ENCODE results near the gene HOXB8. TPM values are rescaled to one million over a fixed set of nuclear protein-coding genes. Genes with fewer than 3 reads are reported as not detected.

HOXB8 gene
- total RNA-seq, 3 donors from 2014 or later, result 0.59 to 4.6 (median 4.6) TPM

DNA sequence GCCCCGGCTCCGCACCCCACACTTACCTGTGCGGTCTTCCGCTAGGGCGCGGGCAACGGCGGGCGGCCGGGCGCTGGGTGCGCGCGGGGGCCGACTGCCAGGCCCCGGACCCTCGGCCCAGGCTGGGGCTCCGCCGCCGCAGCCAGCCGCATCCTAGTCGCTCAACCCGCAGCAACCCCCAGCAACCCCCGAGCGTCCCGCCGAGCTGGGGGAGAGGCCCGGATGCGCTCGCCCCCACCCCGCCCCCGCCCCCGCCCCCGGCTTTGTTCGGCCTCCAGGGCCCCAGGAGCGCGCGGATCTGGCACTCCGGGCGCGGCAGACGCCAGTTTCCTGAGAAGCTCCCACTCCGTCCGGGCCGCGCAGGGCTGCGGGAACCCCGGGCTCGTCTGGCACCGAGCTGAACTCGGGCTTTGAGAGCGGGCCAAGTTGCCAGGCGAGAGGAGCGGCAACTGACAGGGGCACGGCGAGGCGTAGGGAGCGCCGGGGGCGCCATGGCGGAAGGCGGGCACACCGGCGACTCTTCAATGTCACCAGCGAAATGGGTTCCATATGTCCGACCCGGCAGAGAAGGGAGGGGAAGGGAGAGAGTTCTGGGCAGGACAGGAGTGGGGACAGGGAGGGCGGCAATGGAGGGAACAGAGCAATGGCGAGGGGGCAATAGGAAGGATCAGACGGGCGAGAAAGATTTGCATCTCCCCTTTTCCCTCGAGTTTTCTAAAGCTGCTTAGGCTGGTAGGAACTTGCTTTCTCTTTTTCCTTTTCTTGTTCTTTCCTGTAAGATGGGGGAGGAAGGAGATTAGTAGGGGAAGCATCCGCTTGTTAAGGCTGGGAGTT is 50.7 kb downstream of the HOXB8 start:
- H3K4me3 ChIP-seq, result peak overlapping the region; percentile 42 to 81 (median 55)
- intact Hi-C loops (cut with DNase I; ENCODE audit: low total_unique reads), result no loop called here
- peaks cover 0 to 15% of the 10 kb centered on the region in 2 donors for H3K27me3 ChIP-seq
- H3K9me3 ChIP-seq, result no peaks in the 10 kb centered on the region
- H3K36me3 ChIP-seq, result no peaks in the 10 kb centered on the region
- TF ChIP-seq, protein P1, sequence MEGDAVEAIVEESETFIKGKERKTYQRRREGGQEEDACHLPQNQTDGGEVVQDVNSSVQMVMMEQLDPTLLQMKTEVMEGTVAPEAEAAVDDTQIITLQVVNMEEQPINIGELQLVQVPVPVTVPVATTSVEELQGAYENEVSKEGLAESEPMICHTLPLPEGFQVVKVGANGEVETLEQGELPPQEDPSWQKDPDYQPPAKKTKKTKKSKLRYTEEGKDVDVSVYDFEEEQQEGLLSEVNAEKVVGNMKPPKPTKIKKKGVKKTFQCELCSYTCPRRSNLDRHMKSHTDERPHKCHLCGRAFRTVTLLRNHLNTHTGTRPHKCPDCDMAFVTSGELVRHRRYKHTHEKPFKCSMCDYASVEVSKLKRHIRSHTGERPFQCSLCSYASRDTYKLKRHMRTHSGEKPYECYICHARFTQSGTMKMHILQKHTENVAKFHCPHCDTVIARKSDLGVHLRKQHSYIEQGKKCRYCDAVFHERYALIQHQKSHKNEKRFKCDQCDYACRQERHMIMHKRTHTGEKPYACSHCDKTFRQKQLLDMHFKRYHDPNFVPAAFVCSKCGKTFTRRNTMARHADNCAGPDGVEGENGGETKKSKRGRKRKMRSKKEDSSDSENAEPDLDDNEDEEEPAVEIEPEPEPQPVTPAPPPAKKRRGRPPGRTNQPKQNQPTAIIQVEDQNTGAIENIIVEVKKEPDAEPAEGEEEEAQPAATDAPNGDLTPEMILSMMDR (IDR thresholded peaks at IDR 0.05), result no peak
- TF ChIP-seq POLR2A (IDR thresholded peaks at IDR 0.05), result no peak
- TF ChIP-seq POLR2AphosphoS5 (IDR thresholded peaks at IDR 0.05), result no peak
- H3K27ac ChIP-seq, result peak overlapping the region; percentile 58 to 92
- no peak for DNase-seq (ENCODE audit: low spot score in 2 of 2)
- peaks cover 0 to 3% of the 10 kb centered on the region in 2 donors for H3K4me1 ChIP-seq

DNA sequence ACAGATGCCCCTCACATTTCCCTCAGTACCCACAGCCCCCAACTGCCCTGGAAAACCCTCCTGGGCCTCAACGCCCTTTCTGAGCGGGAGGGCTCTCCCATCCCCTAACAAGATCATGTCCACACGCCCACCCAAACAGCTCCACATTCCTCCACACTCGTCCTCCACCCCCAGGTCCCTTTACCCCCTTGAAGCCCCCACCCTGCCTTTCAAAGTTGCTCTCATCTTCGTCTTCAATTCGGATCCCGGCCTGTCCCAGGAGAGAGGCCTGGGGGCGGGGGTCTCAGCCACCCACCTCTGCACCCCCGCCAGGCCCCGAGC is 51.3 kb downstream of the HOXB8 start:
- H3K4me1 ChIP-seq, result peaks cover 0 to 3% of the 10 kb centered on the region in 2 donors
- TF ChIP-seq POLR2A (IDR thresholded peaks at IDR 0.05) (no peak), POLR2AphosphoS5 (IDR thresholded peaks at IDR 0.05) (no peak)
- TF ChIP-seq, protein P1 (IDR thresholded peaks at IDR 0.05), result no peak

DNA sequence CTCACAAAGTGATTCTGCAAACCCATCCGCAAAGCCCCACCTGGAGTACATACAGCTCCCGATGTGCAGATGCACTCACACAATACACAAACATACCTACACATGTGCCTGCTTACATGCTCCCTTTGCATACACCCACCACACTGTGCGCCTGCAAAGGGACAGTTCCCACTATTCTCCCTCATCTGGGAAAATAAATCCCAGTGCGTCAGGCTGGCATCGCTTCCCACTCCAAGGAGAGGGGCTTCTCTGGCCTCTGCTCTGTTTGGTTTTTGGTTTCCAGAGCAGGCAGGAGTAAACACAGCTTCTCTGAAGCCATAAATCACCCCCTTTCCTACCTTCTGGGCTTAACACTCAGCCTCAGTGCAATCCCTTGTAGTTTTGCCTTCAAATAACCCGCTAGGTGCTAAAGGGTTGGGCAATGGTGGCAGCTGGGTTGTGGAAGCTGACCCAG is 51.7 kb downstream of the HOXB8 start:
- intact Hi-C loops (cut with DNase I; ENCODE audit: low total_unique reads), result no loop called here
- DNase-seq (ENCODE audit: low spot score in 2 of 2), result no peak
- Histone ChIP-seq H3K4me1 (peaks cover 0 to 3% of the 10 kb centered on the region in 2 donors), H3K9me3 (no peaks in the 10 kb centered on the region), H3K4me3 (peak overlapping the region in 2 of 3 donors; percentile 55 to 81), H3K36me3 (no peaks in the 10 kb centered on the region), H3K27me3 (peaks cover 0 to 15% of the 10 kb centered on the region in 2 donors), H3K27ac (peak overlapping the region; percentile 58 to 92)
- TF ChIP-seq POLR2A (IDR thresholded peaks at IDR 0.05) (no peak), POLR2AphosphoS5 (IDR thresholded peaks at IDR 0.05) (no peak)
- TF ChIP-seq, protein P1 (IDR thresholded peaks at IDR 0.05), result no peak

More for the DNA sequence above, 51.3 kb downstream of the HOXB8 start:
- H3K9me3 ChIP-seq, result no peaks in the 10 kb centered on the region
- no peaks in the 10 kb centered on the region for H3K36me3 ChIP-seq
- H3K4me3 ChIP-seq, result peak overlapping the region; percentile 42 to 81 (median 55)
- intact Hi-C loops (cut with DNase I; ENCODE audit: low total_unique reads), result no loop called here
- DNase-seq (ENCODE audit: low spot score in 2 of 2), result no peak
- H3K27me3 ChIP-seq, result peaks cover 0 to 15% of the 10 kb centered on the region in 2 donors
- H3K27ac ChIP-seq, result peak overlapping the region; percentile 58 to 92

DNA sequence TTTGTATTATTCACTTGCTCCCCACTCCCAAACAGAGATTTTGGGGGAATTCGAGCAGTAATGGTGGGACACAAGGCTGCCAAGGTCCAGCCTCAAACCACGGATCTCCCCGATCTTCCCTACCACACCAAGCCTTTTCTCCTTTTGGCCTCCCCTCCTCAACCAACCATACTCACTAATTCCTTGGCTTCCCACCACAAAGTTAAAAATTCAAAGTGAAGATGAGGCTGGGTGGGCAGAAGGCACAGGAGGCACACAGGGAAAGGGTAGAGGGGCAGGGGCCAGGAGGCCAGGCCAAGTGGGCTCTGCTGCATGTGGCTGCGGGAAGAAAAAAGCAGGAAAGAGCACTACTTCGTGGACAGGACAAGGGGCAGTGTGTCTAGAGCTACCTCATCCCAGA is 52.2 kb downstream of the HOXB8 start:
- Histone ChIP-seq H3K36me3 (no peaks in the 10 kb centered on the region), H3K27me3 (peaks cover 0 to 15% of the 10 kb centered on the region in 2 donors), H3K4me3 (peak overlapping the region in 2 of 3 donors; percentile 55 to 81), H3K4me1 (peaks cover 0 to 3% of the 10 kb centered on the region in 2 donors), H3K9me3 (no peaks in the 10 kb centered on the region), H3K27ac (peak overlapping the region in 1 of 2 donors; percentile 92)
- DNase-seq (ENCODE audit: low spot score in 2 of 2), result no peak
- intact Hi-C loops (cut with DNase I; ENCODE audit: low total_unique reads), result no loop called here
- TF ChIP-seq POLR2A (IDR thresholded peaks at IDR 0.05) (no peak), POLR2AphosphoS5 (IDR thresholded peaks at IDR 0.05) (no peak)
- TF ChIP-seq, protein P1 (IDR thresholded peaks at IDR 0.05), result no peak

Other genes starting within 250 kb of the HOXB8 start
- 1 to 10 TPM; 1.1 to 7.5 (median 5.9) TPM for gene SKAP1, start 185.1 kb downstream of the HOXB8 start, total RNA-seq
- gene HOXB1, start 84.3 kb downstream of the HOXB8 start, total RNA-seq, result not detected
- gene HOXB2, start 70.2 kb downstream of the HOXB8 start, total RNA-seq, result 10 to 100 TPM; 13.6 to 36.4 (median 19.6) TPM
- 1 to 10 TPM; 2.2 to 7.5 (median 2.3) TPM for gene HOXB4, start 36.9 kb downstream of the HOXB8 start, total RNA-seq
- 10 to 100 TPM; 13.8 to 36.7 (median 14.4) TPM for gene HOXB3, start 25.1 kb downstream of the HOXB8 start, total RNA-seq
- gene HOXB5, start 21.5 kb downstream of the HOXB8 start, total RNA-seq, result 1 to 10 TPM in 2 of 3 donors, under 1 TPM in 1; 0.44 to 2.0 (median 1.4) TPM
- 10 to 100 TPM in 2 of 3 donors, 1 to 10 TPM in 1; 1.0 to 24.9 (median 18.2) TPM for gene HOXB6, start 10.3 kb downstream of the HOXB8 start, total RNA-seq
- 10 to 100 TPM in 1 of 3 donors, 1 to 10 TPM in 2; 1.5 to 16.8 (median 4.3) TPM for gene HOXB7, start 4.3 kb downstream of the HOXB8 start, total RNA-seq
- under 1 TPM; 0.32 to 0.44 (median 0.33) TPM for gene HOXB9, start 11.1 kb upstream of the HOXB8 start, total RNA-seq
- not detected for gene PRAC1, start 107.2 kb upstream of the HOXB8 start, total RNA-seq
- not detected for gene PRAC2, start 107.9 kb upstream of the HOXB8 start, total RNA-seq
- under 1 TPM in 1 of 3 donors, not detected in 2; 0.16 TPM for gene HOXB13, start 113.5 kb upstream of the HOXB8 start, total RNA-seq
- gene TTLL6, start 201.9 kb upstream of the HOXB8 start, total RNA-seq, result under 1 TPM in 2 of 3 donors, not detected in 1; under 0.01 to 0.32 TPM
- 100 to 1,000 TPM; 134 to 262 (median 146) TPM for gene CALCOCO2, start 215.7 kb upstream of the HOXB8 start, total RNA-seq

Data from breast epithelium (tissue), 4 donors.